ENCODE results near the gene CHCHD3. TPM values are rescaled to one million over a fixed set of nuclear protein-coding genes. Genes with fewer than 3 reads are reported as not detected.

Gene CHCHD3
- total and polyA plus RNA-seq, 2 experiments from 2014 or later = 65.3 to 68.5 TPM

DNA sequence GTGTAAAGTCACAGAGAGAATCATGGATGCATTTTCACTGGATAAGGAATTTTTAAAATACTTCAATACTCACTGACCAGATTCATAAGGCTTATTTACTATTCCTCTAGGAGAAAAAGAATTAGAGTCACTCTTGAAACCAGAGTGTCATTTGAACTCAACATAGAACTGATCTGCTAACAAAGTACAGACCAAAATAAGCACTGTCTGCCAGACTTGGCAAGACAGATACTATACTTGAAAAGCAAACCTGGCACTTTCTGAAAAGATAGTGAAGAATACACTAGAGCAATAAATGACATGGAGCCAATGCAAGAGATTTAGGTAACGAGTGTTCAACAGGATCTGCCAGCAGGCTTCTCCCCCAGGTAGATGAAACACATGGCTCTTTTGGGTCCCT, 215.3 kb downstream of the CHCHD3 start:
- H3K9me2 ChIP-seq (replicated peaks; ENCODE audit: insufficient read depth) = no peaks in the 10 kb centered on the region
- H2AFZ ChIP-seq = no peak overlapping the region
- no peaks in the 10 kb centered on the region for H3K27me3 ChIP-seq
- no peak overlapping the region for H3K27ac ChIP-seq
- H3K36me3 ChIP-seq (replicated peaks; ENCODE audit: insufficient read depth, low read depth) = no peaks in the 10 kb centered on the region
- no peak overlapping the region for H3K4me3 ChIP-seq
- H4K20me1 ChIP-seq (ENCODE audit: insufficient read depth, poor library complexity, severe bottlenecking) = no peaks in the 10 kb centered on the region
- peaks cover 8% of the 10 kb centered on the region for H3K79me2 ChIP-seq
- no peaks in the 10 kb centered on the region for H3K9me3 ChIP-seq (ENCODE audit: low read depth)
- 100% methylated on average over 1 of the region's 1 CpG for WGBS (ENCODE audit: low lambda C conversion rate, missing lambda C conversion rate)
- H3K4me2 ChIP-seq = no peak overlapping the region
- DNase-seq (ENCODE audit: low spot score) = no peak
- no peak for TF ChIP-seq EZH2 (IDR thresholded peaks at IDR 0.05; ENCODE audit: borderline replicate concordance)
- TF ChIP-seq, protein P1, sequence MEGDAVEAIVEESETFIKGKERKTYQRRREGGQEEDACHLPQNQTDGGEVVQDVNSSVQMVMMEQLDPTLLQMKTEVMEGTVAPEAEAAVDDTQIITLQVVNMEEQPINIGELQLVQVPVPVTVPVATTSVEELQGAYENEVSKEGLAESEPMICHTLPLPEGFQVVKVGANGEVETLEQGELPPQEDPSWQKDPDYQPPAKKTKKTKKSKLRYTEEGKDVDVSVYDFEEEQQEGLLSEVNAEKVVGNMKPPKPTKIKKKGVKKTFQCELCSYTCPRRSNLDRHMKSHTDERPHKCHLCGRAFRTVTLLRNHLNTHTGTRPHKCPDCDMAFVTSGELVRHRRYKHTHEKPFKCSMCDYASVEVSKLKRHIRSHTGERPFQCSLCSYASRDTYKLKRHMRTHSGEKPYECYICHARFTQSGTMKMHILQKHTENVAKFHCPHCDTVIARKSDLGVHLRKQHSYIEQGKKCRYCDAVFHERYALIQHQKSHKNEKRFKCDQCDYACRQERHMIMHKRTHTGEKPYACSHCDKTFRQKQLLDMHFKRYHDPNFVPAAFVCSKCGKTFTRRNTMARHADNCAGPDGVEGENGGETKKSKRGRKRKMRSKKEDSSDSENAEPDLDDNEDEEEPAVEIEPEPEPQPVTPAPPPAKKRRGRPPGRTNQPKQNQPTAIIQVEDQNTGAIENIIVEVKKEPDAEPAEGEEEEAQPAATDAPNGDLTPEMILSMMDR (IDR thresholded peaks at IDR 0.05; ENCODE audit: poor library complexity) = no peak
- no peak for TF ChIP-seq EZH2phosphoT487 (IDR thresholded peaks at IDR 0.05; ENCODE audit: low read depth, severe bottlenecking, unreplicated experiment)
- no peaks in the 10 kb centered on the region for H3K4me1 ChIP-seq (ENCODE audit: insufficient read depth)

DNA sequence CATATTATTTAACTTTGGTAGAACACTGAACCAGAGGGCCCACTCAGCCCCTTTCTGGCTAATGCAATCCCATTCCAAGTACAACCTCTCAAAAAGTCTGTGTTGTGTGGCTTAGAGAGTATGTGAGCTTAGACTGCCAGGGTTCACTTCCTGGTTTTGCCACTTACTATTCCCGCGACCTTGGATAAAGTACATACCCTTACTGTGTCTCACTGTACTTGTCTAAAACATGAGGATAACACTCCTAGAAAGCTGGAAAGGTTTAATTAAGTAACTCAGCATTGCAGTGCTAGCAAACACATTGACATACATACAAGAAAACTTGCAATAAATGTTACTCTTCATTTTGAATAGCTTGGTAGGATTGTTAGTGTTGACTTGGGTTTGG, 215.8 kb downstream of the CHCHD3 start:
- TF ChIP-seq EZH2phosphoT487 (IDR thresholded peaks at IDR 0.05; ENCODE audit: low read depth, severe bottlenecking, unreplicated experiment) (no peak), EZH2 (IDR thresholded peaks at IDR 0.05; ENCODE audit: borderline replicate concordance) (no peak)
- TF ChIP-seq, protein P1 (IDR thresholded peaks at IDR 0.05; ENCODE audit: poor library complexity) = no peak

DNA sequence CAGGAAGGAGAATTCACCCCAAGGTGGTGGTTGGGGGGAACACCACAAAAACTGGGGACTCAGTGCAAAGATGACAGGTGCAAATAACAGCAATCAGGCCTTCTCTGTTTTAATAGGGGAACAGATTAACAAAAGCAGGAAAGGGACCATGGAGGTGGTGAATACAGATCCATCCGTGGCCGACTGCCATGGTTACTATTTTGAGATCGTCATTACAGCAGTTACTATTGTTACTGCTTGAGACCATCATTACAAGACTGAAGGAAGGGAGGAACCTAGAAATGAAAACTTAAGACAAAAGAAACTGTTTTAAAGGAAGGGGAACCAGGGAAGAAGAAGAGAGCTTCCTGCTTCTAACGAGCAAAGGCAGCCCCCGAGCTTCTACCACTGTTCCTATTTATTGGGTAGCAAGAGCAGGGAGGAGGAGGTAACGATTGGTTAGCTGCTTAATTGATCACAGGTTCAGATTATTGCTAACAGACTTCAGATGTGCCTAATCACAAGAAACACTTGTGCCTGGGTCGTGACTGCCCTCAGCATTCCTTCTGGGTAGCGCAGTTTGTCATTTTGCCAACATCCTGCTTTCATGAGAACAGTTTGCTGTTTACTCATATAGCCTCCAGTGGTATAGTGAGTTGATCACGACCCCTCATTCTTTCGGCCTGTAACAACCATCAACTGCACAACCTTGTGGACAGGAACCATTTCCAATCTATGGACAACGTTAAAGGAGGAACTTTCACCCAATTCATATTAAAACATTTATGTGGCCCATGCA, 216.3 kb downstream of the CHCHD3 start:
- Histone ChIP-seq H3K27me3 (no peaks in the 10 kb centered on the region), H3K9me2 (replicated peaks; ENCODE audit: insufficient read depth) (no peaks in the 10 kb centered on the region), H3K4me2 (no peak overlapping the region), H3K4me3 (no peak overlapping the region), H4K20me1 (ENCODE audit: insufficient read depth, poor library complexity, severe bottlenecking) (no peaks in the 10 kb centered on the region), H3K4me1 (ENCODE audit: insufficient read depth) (no peaks in the 10 kb centered on the region), H2AFZ (no peak overlapping the region), H3K36me3 (replicated peaks; ENCODE audit: insufficient read depth, low read depth) (no peaks in the 10 kb centered on the region), H3K27ac (no peak overlapping the region), H3K9me3 (ENCODE audit: low read depth) (no peaks in the 10 kb centered on the region), H3K79me2 (peaks cover 8% of the 10 kb centered on the region)
- TF ChIP-seq, protein P1 (IDR thresholded peaks at IDR 0.05; ENCODE audit: poor library complexity) = no peak
- TF ChIP-seq EZH2 (IDR thresholded peaks at IDR 0.05; ENCODE audit: borderline replicate concordance) (no peak), EZH2phosphoT487 (IDR thresholded peaks at IDR 0.05; ENCODE audit: low read depth, severe bottlenecking, unreplicated experiment) (no peak)
- 71% methylated on average over 11 of the region's 11 CpGs for WGBS (ENCODE audit: low lambda C conversion rate, missing lambda C conversion rate)
- peak; percentile 8 for DNase-seq (ENCODE audit: low spot score)

More for the DNA sequence above, 215.8 kb downstream of the CHCHD3 start:
- Histone ChIP-seq H3K27me3 (no peaks in the 10 kb centered on the region), H3K27ac (no peak overlapping the region), H4K20me1 (ENCODE audit: insufficient read depth, poor library complexity, severe bottlenecking) (no peaks in the 10 kb centered on the region), H2AFZ (no peak overlapping the region), H3K4me3 (no peak overlapping the region), H3K36me3 (replicated peaks; ENCODE audit: insufficient read depth, low read depth) (no peaks in the 10 kb centered on the region), H3K79me2 (peaks cover 8% of the 10 kb centered on the region), H3K9me3 (ENCODE audit: low read depth) (no peaks in the 10 kb centered on the region), H3K4me1 (ENCODE audit: insufficient read depth) (no peaks in the 10 kb centered on the region), H3K9me2 (replicated peaks; ENCODE audit: insufficient read depth) (no peaks in the 10 kb centered on the region), H3K4me2 (no peak overlapping the region)
- no peak for DNase-seq (ENCODE audit: low spot score)
- WGBS (ENCODE audit: low lambda C conversion rate, missing lambda C conversion rate) = 82% methylated on average over 2 of the region's 2 CpGs

All from hepatocyte (in vitro differentiated cells).